ENCODE measurements around the gene RPL13. TPM values are rescaled to one million over a fixed set of nuclear protein-coding genes. Genes with fewer than 3 reads are reported as not detected.

Gene RPL13
- total and polyA plus RNA-seq, 2 of the 13 experiments (the other 11 are each of a cell fraction or from before 2014, with no cell fraction given), result 2,988 to 4,411 TPM

GRCh38 chr16:89545044-89545830 is 15.2 kb upstream of the RPL13 start (continued):
- 0 out of 2 replicates have a peak, but pooled peaks have one; percentile 32 for TF ChIP-seq ZSCAN5A (CRISPR knock-in tag; IDR thresholded peaks at IDR 0.05; ENCODE audit: borderline replicate concordance)
- TF ChIP-seq, protein P1, sequence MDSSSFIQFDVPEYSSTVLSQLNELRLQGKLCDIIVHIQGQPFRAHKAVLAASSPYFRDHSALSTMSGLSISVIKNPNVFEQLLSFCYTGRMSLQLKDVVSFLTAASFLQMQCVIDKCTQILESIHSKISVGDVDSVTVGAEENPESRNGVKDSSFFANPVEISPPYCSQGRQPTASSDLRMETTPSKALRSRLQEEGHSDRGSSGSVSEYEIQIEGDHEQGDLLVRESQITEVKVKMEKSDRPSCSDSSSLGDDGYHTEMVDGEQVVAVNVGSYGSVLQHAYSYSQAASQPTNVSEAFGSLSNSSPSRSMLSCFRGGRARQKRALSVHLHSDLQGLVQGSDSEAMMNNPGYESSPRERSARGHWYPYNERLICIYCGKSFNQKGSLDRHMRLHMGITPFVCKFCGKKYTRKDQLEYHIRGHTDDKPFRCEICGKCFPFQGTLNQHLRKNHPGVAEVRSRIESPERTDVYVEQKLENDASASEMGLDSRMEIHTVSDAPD (CRISPR knock-in tag; IDR thresholded peaks at IDR 0.05), result peak; percentile 64; the same call in 1 of the 2 replicates
- no peak for TF ChIP-seq MEIS2 (CRISPR knock-in tag; IDR thresholded peaks at IDR 0.05)
- no peak for TF ChIP-seq ZNF644 (CRISPR knock-in tag; IDR thresholded peaks at IDR 0.05; ENCODE audit: low read depth)
- peak; percentile 62 for TF ChIP-seq TOPORS (CRISPR knock-in tag; IDR thresholded peaks at IDR 0.05)
- TF ChIP-seq, protein P2, sequence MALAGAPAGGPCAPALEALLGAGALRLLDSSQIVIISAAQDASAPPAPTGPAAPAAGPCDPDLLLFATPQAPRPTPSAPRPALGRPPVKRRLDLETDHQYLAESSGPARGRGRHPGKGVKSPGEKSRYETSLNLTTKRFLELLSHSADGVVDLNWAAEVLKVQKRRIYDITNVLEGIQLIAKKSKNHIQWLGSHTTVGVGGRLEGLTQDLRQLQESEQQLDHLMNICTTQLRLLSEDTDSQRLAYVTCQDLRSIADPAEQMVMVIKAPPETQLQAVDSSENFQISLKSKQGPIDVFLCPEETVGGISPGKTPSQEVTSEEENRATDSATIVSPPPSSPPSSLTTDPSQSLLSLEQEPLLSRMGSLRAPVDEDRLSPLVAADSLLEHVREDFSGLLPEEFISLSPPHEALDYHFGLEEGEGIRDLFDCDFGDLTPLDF (CRISPR knock-in tag; IDR thresholded peaks at IDR 0.05), result no peak
- TF ChIP-seq, protein P3, sequence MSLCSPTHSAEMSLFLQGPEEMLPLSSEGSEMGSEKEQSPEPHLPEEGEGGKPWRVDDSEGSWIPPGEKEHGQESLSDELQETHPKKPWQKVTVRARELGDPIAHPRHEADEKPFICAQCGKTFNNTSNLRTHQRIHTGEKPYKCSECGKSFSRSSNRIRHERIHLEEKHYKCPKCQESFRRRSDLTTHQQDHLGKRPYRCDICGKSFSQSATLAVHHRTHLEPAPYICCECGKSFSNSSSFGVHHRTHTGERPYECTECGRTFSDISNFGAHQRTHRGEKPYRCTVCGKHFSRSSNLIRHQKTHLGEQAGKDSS (CRISPR knock-in tag; IDR thresholded peaks at IDR 0.05; ENCODE audit: borderline replicate concordance, low read depth), result no peak
- TF ChIP-seq RFXAP (CRISPR knock-in tag; IDR thresholded peaks at IDR 0.05; ENCODE audit: borderline replicate concordance), result peak; percentile 92
- TF ChIP-seq ZNF589 (CRISPR knock-in tag; conservative IDR thresholded peaks at IDR 0.05), result no peak
- peak; percentile 61 for TF ChIP-seq TFE3 (CRISPR knock-in tag; IDR thresholded peaks at IDR 0.05)
- TF ChIP-seq NAIF1 (CRISPR knock-in tag; IDR thresholded peaks at IDR 0.05; ENCODE audit: borderline replicate concordance), result no peak
- TF ChIP-seq GABPA (IDR thresholded peaks at IDR 0.05; ENCODE audit: low read depth, low read length), result no peak
- TF ChIP-seq GABPA (CRISPR knock-in tag; IDR thresholded peaks at IDR 0.05; ENCODE audit: low read depth), result peak; percentile 40; the same call in 1 of the 2 replicates
- peak; percentile 48; the same call in 1 of the 2 replicates for TF ChIP-seq SRY (CRISPR knock-in tag; IDR thresholded peaks at IDR 0.05)
- no peak for TF ChIP-seq SMARCE1 (IDR thresholded peaks at IDR 0.05; ENCODE audit: borderline replicate concordance)
- TF ChIP-seq ZGPAT (CRISPR knock-in tag; IDR thresholded peaks at IDR 0.05), result peak; percentile 22; the same call in 1 of the 2 replicates
- no peak for TF ChIP-seq CHD2 (IDR thresholded peaks at IDR 0.05; ENCODE audit: low read depth, low read length)
- TF ChIP-seq TARDBP (CRISPR knock-in tag; IDR thresholded peaks at IDR 0.05), result peak; percentile 68; the same call in 1 of the 2 replicates
- peak; percentile 71; the same call in 1 of the 2 replicates for TF ChIP-seq ZNF451 (CRISPR knock-in tag; IDR thresholded peaks at IDR 0.05)
- no peak for TF ChIP-seq JUND (CRISPR knock-in tag; IDR thresholded peaks at IDR 0.05)
- TF ChIP-seq ZNF775 (CRISPR knock-in tag; IDR thresholded peaks at IDR 0.05; ENCODE audit: borderline replicate concordance), result 0 out of 2 replicates have a peak, but pooled peaks have one; percentile 69
